NCI-H345 treated with DMSO at 0.1 percent for 48 hours (cell line): Measurements from ENCODE around the gene PARD3B.

Experiments
- DNase-seq: peaks from one replicate; lab custom pipeline; 2025; ENCODE audit not compliant: unreplicated experiment; lab: John Stamatoyannopoulos, UW

The PARD3B gene

GRCh38 chr2:205041472-205042130 is 496.3 kb downstream of the PARD3B start:
- DNase-seq, result no peak

- DNase-seq, result no peak
These were observed 498.0 kb downstream of the PARD3B start for GRCh38 chr2:205043285-205043684.

GRCh38 chr2:205045706-205046105 is 500.4 kb downstream of the PARD3B start:
- DNase-seq, result no peak

GRCh38 chr2:205047273-205047839 is 502.1 kb downstream of the PARD3B start:
- DNase-seq, result peak; percentile 15

- DNase-seq, result no peak
These were observed 506.1 kb downstream of the PARD3B start for GRCh38 chr2:205051417-205051816.

- no peak for DNase-seq
These were observed 507.5 kb downstream of the PARD3B start for GRCh38 chr2:205052781-205053180.

- no peak for DNase-seq
These were observed 508.6 kb downstream of the PARD3B start for GRCh38 chr2:205053827-205054410.

- DNase-seq, result no peak
These were observed 509.5 kb downstream of the PARD3B start for GRCh38 chr2:205054789-205055188.

GRCh38 chr2:205055251-205055650 is 510.0 kb downstream of the PARD3B start:
- DNase-seq, result no peak

GRCh38 chr2:205056151-205056561 is 510.9 kb downstream of the PARD3B start:
- no peak for DNase-seq

- no peak for DNase-seq
These were observed 513.1 kb downstream of the PARD3B start for GRCh38 chr2:205058409-205058808.

- DNase-seq, result no peak
These were observed 515.0 kb downstream of the PARD3B start for GRCh38 chr2:205060269-205060668.

- no peak for DNase-seq
These were observed 520.8 kb downstream of the PARD3B start for GRCh38 chr2:205066081-205066480.

GRCh38 chr2:205069928-205070327 is 524.7 kb downstream of the PARD3B start:
- no peak for DNase-seq

- DNase-seq, result no peak
These were observed 525.6 kb downstream of the PARD3B start for GRCh38 chr2:205070889-205071288.

GRCh38 chr2:205073433-205074020 is 528.3 kb downstream of the PARD3B start:
- DNase-seq, result no peak

- no peak for DNase-seq
These were observed 531.1 kb downstream of the PARD3B start for GRCh38 chr2:205076405-205076804.

GRCh38 chr2:205077159-205077558 is 531.9 kb downstream of the PARD3B start:
- no peak for DNase-seq

GRCh38 chr2:205078762-205079161 is 533.5 kb downstream of the PARD3B start:
- DNase-seq, result no peak

GRCh38 chr2:205079173-205079572 is 533.9 kb downstream of the PARD3B start:
- DNase-seq, result no peak

- DNase-seq, result no peak
These were observed 541.4 kb downstream of the PARD3B start for GRCh38 chr2:205086662-205087061.

GRCh38 chr2:205087862-205088261 is 542.6 kb downstream of the PARD3B start:
- DNase-seq, result no peak
